ENCODE measurements around the gene PTPRG. TPM values are rescaled to one million over a fixed set of nuclear protein-coding genes. Genes with fewer than 3 reads are reported as not detected.

Gene PTPRG
- total and polyA plus RNA-seq, 4 donors, result 3.6 to 35.6 (median 8.1) TPM

GRCh38 chr3:61991706-61992105 is 430.3 kb downstream of the PTPRG start:
- Histone ChIP-seq H3K27ac (ENCODE audit: low read depth in 1 of 2, low read length in 2 of 2) (no peak overlapping the region), H3K27me3 (ENCODE audit: control insufficient read depth in 4 of 4, insufficient read depth in 4 of 4, low read length in 3 of 4) (no peaks in the 10 kb centered on the region), H3K9ac (ENCODE audit: low read depth in 1 of 2, low read length in 2 of 2) (no peak overlapping the region), H3K36me3 (ENCODE audit: control insufficient read depth in 4 of 4, insufficient read depth in 3 of 4, low read depth in 1 of 4, low read length in 3 of 4) (no peaks in the 10 kb centered on the region), H3K4me1 (ENCODE audit: control insufficient read depth in 4 of 4, insufficient read depth in 4 of 4, low read length in 3 of 4) (no peaks in the 10 kb centered on the region), H3K9me3 (ENCODE audit: control insufficient read depth in 4 of 4, low read length in 3 of 4) (no peaks in the 10 kb centered on the region), H3K4me3 (ENCODE audit: low read depth in 1 of 3, low read length in 3 of 3) (no peak overlapping the region)
- 94% methylated on average over 8 of the region's 8 CpGs for WGBS
- DNase-seq (ENCODE audit: low spot score), result no peak
- TF ChIP-seq HNF4A (conservative IDR thresholded peaks at IDR 0.05), result no peak
- TF ChIP-seq HNF4G (IDR thresholded peaks at IDR 0.05), result no peak
- no peak for TF ChIP-seq TAF1 (conservative IDR thresholded peaks at IDR 0.05)
- no peak for TF ChIP-seq EGR1 (IDR thresholded peaks at IDR 0.05; ENCODE audit: low read depth in 2 of 2)

GRCh38 chr3:61996366-61996765 is 435.0 kb downstream of the PTPRG start:
- no peaks in the 10 kb centered on the region for H3K27me3 ChIP-seq (ENCODE audit: control insufficient read depth in 4 of 4, insufficient read depth in 4 of 4, low read length in 3 of 4)
- no peak for TF ChIP-seq SP1 (IDR thresholded peaks at IDR 0.05)
- TF ChIP-seq RXRA (IDR thresholded peaks at IDR 0.05), result no peak
- TF ChIP-seq YY1 (IDR thresholded peaks at IDR 0.05), result no peak
- no peak for TF ChIP-seq GABPA (IDR thresholded peaks at IDR 0.05 in 1 of 2, conservative IDR thresholded peaks at IDR 0.05 in 1 of 2)
- TF ChIP-seq CTCF (IDR thresholded peaks at IDR 0.05; ENCODE audit: low read depth, low read length, missing input control), result no peak
- no peak for TF ChIP-seq FOXA1 (IDR thresholded peaks at IDR 0.05)
- TF ChIP-seq MAX (IDR thresholded peaks at IDR 0.05), result no peak
- no peak for TF ChIP-seq ATF3 (IDR thresholded peaks at IDR 0.05)
- TF ChIP-seq FOXA2 (IDR thresholded peaks at IDR 0.05), result no peak
- TF ChIP-seq JUND (IDR thresholded peaks at IDR 0.05), result no peak
- TF ChIP-seq TAF1 (conservative IDR thresholded peaks at IDR 0.05), result no peak

GRCh38 chr3:61997101-61997500 is 435.7 kb downstream of the PTPRG start:
- no peak for DNase-seq (ENCODE audit: low spot score)
- Histone ChIP-seq H3K9ac (ENCODE audit: low read depth in 1 of 2, low read length in 2 of 2) (no peak overlapping the region), H3K36me3 (ENCODE audit: control insufficient read depth in 4 of 4, insufficient read depth in 3 of 4, low read depth in 1 of 4, low read length in 3 of 4) (no peaks in the 10 kb centered on the region), H3K27ac (ENCODE audit: low read depth in 1 of 2, low read length in 2 of 2) (no peak overlapping the region), H3K4me3 (ENCODE audit: low read depth in 1 of 3, low read length in 3 of 3) (no peak overlapping the region), H3K4me1 (ENCODE audit: control insufficient read depth in 4 of 4, insufficient read depth in 4 of 4, low read length in 3 of 4) (peaks cover 0 to 6% (median 1%) of the 10 kb centered on the region in 4 donors), H3K27me3 (ENCODE audit: control insufficient read depth in 4 of 4, insufficient read depth in 4 of 4, low read length in 3 of 4) (no peaks in the 10 kb centered on the region), H3K9me3 (ENCODE audit: control insufficient read depth in 4 of 4, low read length in 3 of 4) (no peaks in the 10 kb centered on the region)
- TF ChIP-seq ATF3 (IDR thresholded peaks at IDR 0.05) (no peak), SP1 (IDR thresholded peaks at IDR 0.05) (no peak), JUND (IDR thresholded peaks at IDR 0.05) (no peak), NR2F2 (IDR thresholded peaks at IDR 0.05) (no peak), MAX (IDR thresholded peaks at IDR 0.05) (no peak), FOXA2 (IDR thresholded peaks at IDR 0.05) (no peak)
- WGBS, result 88% methylated on average over 4 of the region's 4 CpGs

More at GRCh38 chr3:61996366-61996765, 435.0 kb downstream of the PTPRG start:
- Histone ChIP-seq H3K27ac (ENCODE audit: low read depth in 1 of 2, low read length in 2 of 2) (no peak overlapping the region), H3K36me3 (ENCODE audit: control insufficient read depth in 4 of 4, insufficient read depth in 3 of 4, low read depth in 1 of 4, low read length in 3 of 4) (no peaks in the 10 kb centered on the region), H3K4me3 (ENCODE audit: low read depth in 1 of 3, low read length in 3 of 3) (no peak overlapping the region), H3K4me1 (ENCODE audit: control insufficient read depth in 4 of 4, insufficient read depth in 4 of 4, low read length in 3 of 4) (peaks cover 0 to 6% (median 1%) of the 10 kb centered on the region in 4 donors), H3K9me3 (ENCODE audit: control insufficient read depth in 4 of 4, low read length in 3 of 4) (no peaks in the 10 kb centered on the region), H3K9ac (ENCODE audit: low read depth in 1 of 2, low read length in 2 of 2) (no peak overlapping the region)
- DNase-seq (ENCODE audit: low spot score), result no peak
- 69% methylated on average over 1 of the region's 1 CpG for WGBS

Data from liver (tissue), 9 donors.